HepG2 (cell line): Measurements from ENCODE around the gene GSS. TPM values are rescaled to one million over a fixed set of nuclear protein-coding genes. Genes with fewer than 3 reads are reported as not detected.

Source experiments
- ATAC-seq: fragments of 200-7000 bp; cut with Tn5 transposase; 3 replicates; pipeline ENCODE4 v1.9.1; 2020; ENCODE audit warnings: mild to moderate bottlenecking, moderate library complexity
- BruUV-seq: library from RNA; stranded (reverse); fragments of 400-500 nt; replicated peaks from 2 replicates; lab custom pipeline; 2021; lab: Mats Ljungman, UMichigan
- CTCF ChIA-PET: fragments of 300-600 bp; formaldehyde crosslinking; extraction: SDS; loops from one replicate; lab custom pipeline; 2021; ENCODE audit warnings: low total read pairs, inconsistent platforms, low intra/inter-chr PET ratio; lab: Yijun Ruan, JAX
- POLR2A ChIA-PET: fragments of 350-600 bp; sonication (Branson Sonifier 250); formaldehyde crosslinking; loops from one replicate; lab custom pipeline; 2020; ENCODE audit warnings: antibody characterized with exemption, inconsistent platforms; lab: Yijun Ruan, JAX
- DNase-seq: peaks from one replicate; pipeline ENCODE4 v3.0.0-alpha.2; 2015; ENCODE audit warnings: low spot score
- FAIRE-seq: peaks from 3 replicates; lab custom pipeline; 2011; peaks lifted over from hg19 to GRCh38; lab: Jason Lieb, UNC
- H2AFZ ChIP-seq: one replicate; pipeline ENCODE4 v1.6.1; 2011; ENCODE audit warnings: low read length, inconsistent platforms
- H3K27ac ChIP-seq: fragments of 300-600 bp; 3 replicates; pipeline ENCODE4 v1.8.0; 2011; ENCODE audit warnings: mixed run types, mild to moderate bottlenecking, mixed read lengths, low read length, inconsistent platforms; ENCODE audit not compliant: insufficient read depth; ENCODE audit errors: extremely low read length
- H3K27me3 ChIP-seq, 2 experiments: fragments of 200-600 bp in 1 of 2; 2 replicates in 1 of 2; 3 replicates in 1 of 2; pipeline versions ENCODE4 v1.6.0 to v1.8.0; 2011; ENCODE audit warnings: low read length in 2 of 2, mild to moderate bottlenecking in 2 of 2, moderate library complexity in 2 of 2, inconsistent platforms in 1 of 2; ENCODE audit not compliant: insufficient read depth in 2 of 2, control insufficient read depth in 1 of 2
- H3K36me3 ChIP-seq, 2 experiments: fragments of 200-600 bp in 1 of 2; replicated peaks in 1 of 2; 2 replicates in 1 of 2; 3 replicates in 1 of 2; pipeline versions ENCODE4 v1.5.1 to v1.8.0; 2011; ENCODE audit warnings: low read length in 2 of 2, inconsistent platforms in 1 of 2; ENCODE audit not compliant: insufficient read depth in 2 of 2, control insufficient read depth in 1 of 2
- H3K4me1 ChIP-seq: 2 replicates; pipeline ENCODE4 v1.5.1; 2012; ENCODE audit warnings: low read length, inconsistent platforms; ENCODE audit not compliant: insufficient read depth
- H3K4me2 ChIP-seq: 2 replicates; pipeline ENCODE4 v1.6.0; 2011; ENCODE audit warnings: low read depth, low read length, inconsistent platforms
- H3K4me3 ChIP-seq, 3 experiments: fragments of 200-600 bp in 1 of 3; sonication (generic), shearing (Covaris generic) in 1 of 3; replicated peaks in 1 of 3; 2 replicates each; pipeline ENCODE4 v1.5.1; 2011 to 2016; ENCODE audit warnings: low read length in 3 of 3, inconsistent platforms in 2 of 3, low read depth in 2 of 3, mild to moderate bottlenecking in 2 of 3, control low read depth in 1 of 3, mixed read lengths in 1 of 3; ENCODE audit not compliant: insufficient read depth in 1 of 3
- H3K79me2 ChIP-seq: one replicate; pipeline ENCODE4 v1.6.1; 2011; ENCODE audit warnings: low read length, inconsistent platforms; ENCODE audit not compliant: insufficient read depth
- H3K9ac ChIP-seq: 2 replicates; pipeline ENCODE4 v1.6.0; 2011; ENCODE audit warnings: mild to moderate bottlenecking, low read depth, low read length, inconsistent platforms; ENCODE audit not compliant: insufficient read depth
- H3K9me3 ChIP-seq: 2 replicates; pipeline ENCODE4 v1.5.1; 2012; ENCODE audit warnings: mild to moderate bottlenecking, low read length
- H4K20me1 ChIP-seq: 2 replicates; pipeline ENCODE4 v1.6.0; 2011; ENCODE audit warnings: inconsistent platforms, mild to moderate bottlenecking, low read length, moderate library complexity; ENCODE audit not compliant: insufficient read depth
- DBP ChIP-seq: sonication (generic); formaldehyde crosslinking; IDR thresholded peaks from 2 replicates; pipeline ENCODE4 v1.4.0; 2020; ENCODE audit warnings: missing genetic modification reagents; ENCODE audit errors: not compliant biosample characterization
- FOXK2 ChIP-seq: fragments of 450-650 bp; IDR thresholded peaks from 2 replicates; pipeline ENCODE4 v1.6.1; 2016
- JDP2 ChIP-seq: sonication (generic); formaldehyde crosslinking; IDR thresholded peaks from 2 replicates; pipeline ENCODE4 v1.8.1; 2022; ENCODE audit warnings: missing genetic modification reagents, borderline replicate concordance
- KMT2B ChIP-seq: IDR thresholded peaks from 2 replicates; pipeline ENCODE4 v1.6.1; 2016; ENCODE audit warnings: missing genetic modification reagents, missing compliant biosample characterization
- TMF1 ChIP-seq: sonication (generic); formaldehyde crosslinking; IDR thresholded peaks from 2 replicates; pipeline ENCODE4 v1.8.1; 2022; ENCODE audit warnings: low read depth, missing genetic modification reagents
- TRIM24 ChIP-seq: sonication (generic); formaldehyde crosslinking; IDR thresholded peaks from 2 replicates; pipeline ENCODE4 v1.8.0; 2022; ENCODE audit warnings: mild to moderate bottlenecking, missing genetic modification reagents
- U2AF1 ChIP-seq: fragments of 200-400 bp; formaldehyde crosslinking; optimal IDR thresholded peaks from 2 replicates; pipeline ENCODE3; 2017; ENCODE audit warnings: mild to moderate bottlenecking, low read depth, low read length
- ZNF407 ChIP-seq: sonication (generic); formaldehyde crosslinking; IDR thresholded peaks from one replicate; pipeline ENCODE4 v1.5.1; 2020; ENCODE audit warnings: mild to moderate bottlenecking, missing genetic modification reagents; ENCODE audit errors: not compliant biosample characterization
- ZNF644 ChIP-seq: IDR thresholded peaks from 2 replicates; pipeline ENCODE4 v1.6.1; 2016; ENCODE audit warnings: low read depth
- ZNF841 ChIP-seq: sonication (generic); formaldehyde crosslinking; IDR thresholded peaks from 2 replicates; pipeline ENCODE4 v1.8.1; 2023; ENCODE audit warnings: missing genetic modification reagents, borderline replicate concordance
- WGBS: methylation state at CpG from one replicate; pipeline ENCODE4 v1.1.6; 2017; ENCODE audit warnings: low lambda C conversion rate; 5-methylcytosine and 5-hydroxymethylcytosine counted together
- in situ Hi-C: cut with HindIII; loops from 2 replicates; pipeline ENCODE4 v1.10.0; 2017; ENCODE audit warnings: low pct_unique_long_range_greater_than_20kb; ENCODE audit not compliant: extremely low pct_ligation_motif_present
- intact Hi-C: fragments of 100-400 bp; cut with micrococcal nuclease; formaldehyde crosslinking; loops from one replicate; pipeline ENCODE4 v1.10.0; 2022; ENCODE audit not compliant: unreplicated experiment
- polyA plus RNA-seq, 8 experiments: library from polyadenylated mRNA; depleted of rRNA in 3 of 8; stranded (reverse) in 7 of 8; unstranded in 1 of 8; fragments of >200 nt; fragmentation: Illumina TruSeq in 4 of 8; extraction: Trizol in 4 of 8; gene quantifications; 2 replicates each; pipeline versions ENCODE4 v1.2.1 to v1.2.3, GENCODE V29; 2011 to 2016; ENCODE audit warnings: low read depth in 4 of 8, missing spikeins in 1 of 8, mixed read lengths in 1 of 8; ENCODE audit not compliant: insufficient read depth in 1 of 8
- total RNA-seq, 5 experiments: library from RNA; depleted of rRNA; stranded (reverse); fragments of >200 nt; fragmentation: Illumina TruSeq; extraction: Trizol; gene quantifications; 2 replicates each; pipeline ENCODE4 v1.2.3, GENCODE V29; 2016; ENCODE audit warnings: low read depth in 1 of 5
- TF ChIP-seq, protein P1 (sequence below): sonication (generic); formaldehyde crosslinking; IDR thresholded peaks from 2 replicates; pipeline ENCODE4 v1.8.0; 2022; ENCODE audit warnings: mild to moderate bottlenecking, missing genetic modification reagents, moderate library complexity
- TF ChIP-seq, protein P2 (sequence below): sonication (generic); formaldehyde crosslinking; IDR thresholded peaks from 2 replicates; pipeline ENCODE4 v1.8.1; 2023; ENCODE audit warnings: mild to moderate bottlenecking, missing genetic modification reagents
- TF ChIP-seq, protein P3 (sequence below): sonication (generic); formaldehyde crosslinking; conservative IDR thresholded peaks from 2 replicates; pipeline ENCODE4 v1.4.0; 2020; ENCODE audit warnings: missing genetic modification reagents

The GSS gene
- total and polyA plus RNA-seq, 2 of the 13 experiments (the other 11 are each of a cell fraction or from before 2014, with no cell fraction given) = 80.1 to 102 TPM

GRCh38 chr20:34904202-34904621 is 51.4 kb downstream of the GSS start:
- H3K4me2 ChIP-seq = no peak overlapping the region
- H2AFZ ChIP-seq = no peak overlapping the region
- H3K4me1 ChIP-seq = no peaks in the 10 kb centered on the region
- in situ Hi-C loops (no loop called here), intact Hi-C loops (no loop called here)
- peaks cover 0 to 17% of the 10 kb centered on the region in 2 experiments; a peak in 2 of 5 replicates for H3K36me3 ChIP-seq
- H3K4me3 ChIP-seq = no peak overlapping the region
- no peak for ATAC-seq
- no TSS peak for BruUV-seq
- no peaks in the 10 kb centered on the region for H4K20me1 ChIP-seq
- ChIA-PET CTCF (no interaction called here), POLR2A (interaction anchor here (1.8 kb wide), 1 partner anchor 28 kb away, joined by 6 read pairs; the partner anchor contains the start of gene ACSS2)
- 76% methylated on average over 3 of the region's 3 CpGs for WGBS
- DNase-seq = no peak
- H3K9me3 ChIP-seq = no peaks in the 10 kb centered on the region
- FAIRE-seq = no peak
- H3K9ac ChIP-seq = no peak overlapping the region
- no peaks in the 10 kb centered on the region for H3K27me3 ChIP-seq
- H3K79me2 ChIP-seq = no peaks in the 10 kb centered on the region
- H3K27ac ChIP-seq = no peak overlapping the region
- TF ChIP-seq, protein P1, sequence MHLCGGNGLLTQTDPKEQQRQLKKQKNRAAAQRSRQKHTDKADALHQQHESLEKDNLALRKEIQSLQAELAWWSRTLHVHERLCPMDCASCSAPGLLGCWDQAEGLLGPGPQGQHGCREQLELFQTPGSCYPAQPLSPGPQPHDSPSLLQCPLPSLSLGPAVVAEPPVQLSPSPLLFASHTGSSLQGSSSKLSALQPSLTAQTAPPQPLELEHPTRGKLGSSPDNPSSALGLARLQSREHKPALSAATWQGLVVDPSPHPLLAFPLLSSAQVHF (CRISPR knock-in tag) = no peak
- TF ChIP-seq, protein P2, sequence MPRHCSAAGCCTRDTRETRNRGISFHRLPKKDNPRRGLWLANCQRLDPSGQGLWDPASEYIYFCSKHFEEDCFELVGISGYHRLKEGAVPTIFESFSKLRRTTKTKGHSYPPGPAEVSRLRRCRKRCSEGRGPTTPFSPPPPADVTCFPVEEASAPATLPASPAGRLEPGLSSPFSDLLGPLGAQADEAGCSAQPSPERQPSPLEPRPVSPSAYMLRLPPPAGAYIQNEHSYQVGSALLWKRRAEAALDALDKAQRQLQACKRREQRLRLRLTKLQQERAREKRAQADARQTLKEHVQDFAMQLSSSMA (CRISPR knock-in tag) = no peak
- TF ChIP-seq ZNF841 (CRISPR knock-in tag) (no peak), ZNF407 (CRISPR knock-in tag) (no peak), DBP (CRISPR knock-in tag) (no peak), U2AF1 (no peak), FOXK2 (no peak), JDP2 (no peak), KMT2B (no peak), ZNF644 (CRISPR knock-in tag) (no peak), TMF1 (CRISPR knock-in tag) (no peak), TRIM24 (CRISPR knock-in tag) (no peak)
- TF ChIP-seq, protein P3, sequence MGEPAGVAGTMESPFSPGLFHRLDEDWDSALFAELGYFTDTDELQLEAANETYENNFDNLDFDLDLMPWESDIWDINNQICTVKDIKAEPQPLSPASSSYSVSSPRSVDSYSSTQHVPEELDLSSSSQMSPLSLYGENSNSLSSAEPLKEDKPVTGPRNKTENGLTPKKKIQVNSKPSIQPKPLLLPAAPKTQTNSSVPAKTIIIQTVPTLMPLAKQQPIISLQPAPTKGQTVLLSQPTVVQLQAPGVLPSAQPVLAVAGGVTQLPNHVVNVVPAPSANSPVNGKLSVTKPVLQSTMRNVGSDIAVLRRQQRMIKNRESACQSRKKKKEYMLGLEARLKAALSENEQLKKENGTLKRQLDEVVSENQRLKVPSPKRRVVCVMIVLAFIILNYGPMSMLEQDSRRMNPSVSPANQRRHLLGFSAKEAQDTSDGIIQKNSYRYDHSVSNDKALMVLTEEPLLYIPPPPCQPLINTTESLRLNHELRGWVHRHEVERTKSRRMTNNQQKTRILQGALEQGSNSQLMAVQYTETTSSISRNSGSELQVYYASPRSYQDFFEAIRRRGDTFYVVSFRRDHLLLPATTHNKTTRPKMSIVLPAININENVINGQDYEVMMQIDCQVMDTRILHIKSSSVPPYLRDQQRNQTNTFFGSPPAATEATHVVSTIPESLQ (CRISPR knock-in tag) = no peak
